BLaER1 (cell line): Measurements from ENCODE around the gene C1QTNF5.

ENCODE experiments used
- H3K27ac ChIP-seq: shearing (Covaris generic); formaldehyde crosslinking; 2 replicates; pipeline ENCODE4 v1.8.1; 2022
- H3K27me3 ChIP-seq: shearing (Covaris generic); formaldehyde crosslinking; 2 replicates; pipeline ENCODE4 v1.8.1; 2022
- H3K36me3 ChIP-seq: shearing (Covaris generic); formaldehyde crosslinking; 2 replicates; pipeline ENCODE4 v1.8.1; 2022
- H3K4me1 ChIP-seq: shearing (Covaris generic); formaldehyde crosslinking; 2 replicates; pipeline ENCODE4 v1.8.1; 2022
- H3K4me2 ChIP-seq: shearing (Covaris generic); formaldehyde crosslinking; 2 replicates; pipeline ENCODE4 v1.8.1; 2022
- H3K4me3 ChIP-seq: shearing (Covaris generic); formaldehyde crosslinking; 2 replicates; pipeline ENCODE4 v1.8.1; 2022
- H3K9ac ChIP-seq: shearing (Covaris generic); formaldehyde crosslinking; 2 replicates; pipeline ENCODE4 v1.8.1; 2022
- H3K9me3 ChIP-seq: shearing (Covaris generic); formaldehyde crosslinking; 2 replicates; pipeline ENCODE4 v1.8.1; 2022
- H4K20me1 ChIP-seq: shearing (Covaris generic); formaldehyde crosslinking; 2 replicates; pipeline ENCODE4 v1.8.1; 2022
- Cebpa-rat ChIP-seq: shearing (Covaris generic); IDR thresholded peaks from 2 replicates; pipeline ENCODE4 v1.8.1; 2022

The C1QTNF5 gene

DNA sequence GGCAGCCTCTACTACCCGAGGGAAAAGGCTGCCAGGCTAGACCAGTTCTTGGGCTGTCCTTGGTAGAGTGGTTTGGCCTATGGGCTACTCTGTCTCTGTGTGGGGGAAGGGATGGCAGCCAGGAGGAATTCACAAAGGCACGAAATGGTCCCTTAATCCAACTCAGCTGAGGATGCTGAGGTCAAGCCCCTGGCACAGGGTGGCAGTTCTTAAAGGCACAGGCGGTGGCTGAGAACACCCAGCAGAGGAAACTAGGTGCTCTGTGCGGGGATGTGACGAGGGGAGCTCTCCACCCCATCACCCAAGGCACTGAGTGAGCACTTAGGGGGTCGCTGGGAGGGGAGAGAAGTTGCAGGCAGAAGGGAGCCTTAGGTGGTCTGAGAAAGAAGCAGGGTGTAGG, 5.9 kb upstream of the C1QTNF5 start, which contains the start of gene MFRP:
Gene MFRP, minus strand, starts transcription at position 101 of the 400 bp plus-strand sequence. CDS start 192 bp downstream, outside the sequence.
- peaks cover 10% of the 10 kb centered on the region; the same call in 1 of the 2 replicates for H3K27me3 ChIP-seq
- no peaks in the 10 kb centered on the region for H3K36me3 ChIP-seq
- no peak for TF ChIP-seq Cebpa-rat
- no peak within 1 kb of the TSS for H3K27ac ChIP-seq
- no peaks in the 10 kb centered on the region for H4K20me1 ChIP-seq
- no peaks in the 10 kb centered on the region for H3K9me3 ChIP-seq
- peaks cover 8% of the 10 kb centered on the region for H3K4me1 ChIP-seq
- H3K4me2 ChIP-seq: no peak within 1 kb of the TSS
- no peak within 1 kb of the TSS for H3K9ac ChIP-seq
- H3K4me3 ChIP-seq: no peak within 1 kb of the TSS

- Histone ChIP-seq H3K36me3 (no peaks in the 10 kb centered on the region), H4K20me1 (no peaks in the 10 kb centered on the region), H3K9ac (no peak overlapping the region), H3K4me2 (no peak overlapping the region), H3K9me3 (no peaks in the 10 kb centered on the region), H3K27ac (no peak overlapping the region), H3K4me1 (peaks cover 17% of the 10 kb centered on the region), H3K4me3 (no peak overlapping the region), H3K27me3 (peaks cover 19% of the 10 kb centered on the region)
- no peak for TF ChIP-seq Cebpa-rat
Observed at GRCh38 chr11:119345685-119346084, 5.0 kb upstream of the C1QTNF5 start.

GRCh38 chr11:119344291-119345010, 3.8 kb upstream of the C1QTNF5 start:
- no peak overlapping the region for H3K27ac ChIP-seq
- H3K27me3 ChIP-seq: peaks cover 31% of the 10 kb centered on the region
- H3K9ac ChIP-seq: no peak overlapping the region
- no peaks in the 10 kb centered on the region for H3K9me3 ChIP-seq
- no peak overlapping the region for H3K4me3 ChIP-seq
- no peak for TF ChIP-seq Cebpa-rat
- H3K4me2 ChIP-seq: no peak overlapping the region
- H3K36me3 ChIP-seq: no peaks in the 10 kb centered on the region
- H4K20me1 ChIP-seq: peaks cover 2% of the 10 kb centered on the region
- H3K4me1 ChIP-seq: peaks cover 30% of the 10 kb centered on the region

DNA sequence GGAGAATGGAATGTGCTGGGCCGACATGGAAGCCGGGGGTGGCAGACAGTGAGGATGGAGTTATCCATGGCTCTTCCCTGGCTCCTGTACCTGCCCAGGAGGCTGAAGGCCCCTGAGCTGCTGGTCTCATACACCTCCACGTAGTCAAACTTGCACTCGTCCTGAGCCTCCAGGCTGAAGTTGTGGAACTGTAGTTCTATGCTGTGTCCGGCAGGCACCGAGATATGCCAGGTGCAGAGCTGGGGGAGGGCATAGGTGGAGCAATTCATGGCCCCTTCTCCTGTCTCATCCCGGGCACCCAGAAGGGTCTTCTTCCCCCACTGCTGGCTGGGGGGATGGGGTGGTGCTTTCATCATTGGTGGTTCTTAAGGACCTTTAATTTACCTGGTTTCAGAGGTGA, 3.0 kb upstream of the C1QTNF5 start:
- H3K27me3 ChIP-seq: peaks cover 39% of the 10 kb centered on the region
- no peaks in the 10 kb centered on the region for H3K36me3 ChIP-seq
- H3K4me2 ChIP-seq: no peak overlapping the region
- no peak overlapping the region for H3K4me3 ChIP-seq
- H3K4me1 ChIP-seq: peaks cover 37% of the 10 kb centered on the region
- H3K9me3 ChIP-seq: no peaks in the 10 kb centered on the region
- H4K20me1 ChIP-seq: peaks cover 10% of the 10 kb centered on the region
- TF ChIP-seq Cebpa-rat: no peak
- no peak overlapping the region for H3K9ac ChIP-seq
- H3K27ac ChIP-seq: no peak overlapping the region

GRCh38 chr11:119342362-119343130, 1.9 kb upstream of the C1QTNF5 start:
- H3K4me1 ChIP-seq: peaks cover 49% of the 10 kb centered on the region
- H3K4me2 ChIP-seq: peak overlapping the region; percentile 98
- H3K4me3 ChIP-seq: no peak overlapping the region
- no peak overlapping the region for H3K9ac ChIP-seq
- no peak overlapping the region for H3K27ac ChIP-seq
- no peaks in the 10 kb centered on the region for H3K36me3 ChIP-seq
- H3K27me3 ChIP-seq: peaks cover 42% of the 10 kb centered on the region
- no peak for TF ChIP-seq Cebpa-rat
- H4K20me1 ChIP-seq: peaks cover 14% of the 10 kb centered on the region
- no peaks in the 10 kb centered on the region for H3K9me3 ChIP-seq

GRCh38 chr11:119342023-119342300, 1.3 kb upstream of the C1QTNF5 start:
- Histone ChIP-seq H3K27me3 (peaks cover 42% of the 10 kb centered on the region), H3K4me1 (peaks cover 55% of the 10 kb centered on the region), H3K27ac (no peak overlapping the region), H3K9ac (no peak overlapping the region), H3K9me3 (no peaks in the 10 kb centered on the region), H4K20me1 (peaks cover 14% of the 10 kb centered on the region), H3K4me2 (peak overlapping the region; percentile 98), H3K4me3 (no peak overlapping the region), H3K36me3 (no peaks in the 10 kb centered on the region)
- no peak for TF ChIP-seq Cebpa-rat

GRCh38 chr11:119341222-119342022, 739 bp upstream of the C1QTNF5 start:
- Histone ChIP-seq H3K36me3 (no peaks in the 10 kb centered on the region), H3K9ac (peak overlapping the region; percentile 39; the same call in 1 of the 2 replicates), H3K27ac (peak overlapping the region; percentile 61; the same call in 1 of the 2 replicates), H3K4me2 (peak overlapping the region; percentile 98), H3K27me3 (peaks cover 42% of the 10 kb centered on the region), H3K9me3 (no peaks in the 10 kb centered on the region), H4K20me1 (peaks cover 14% of the 10 kb centered on the region), H3K4me1 (peaks cover 60% of the 10 kb centered on the region), H3K4me3 (peak overlapping the region; percentile 67)
- no peak for TF ChIP-seq Cebpa-rat

GRCh38 chr11:119339589-119340334, 921 bp downstream of the C1QTNF5 start:
- Histone ChIP-seq H3K9me3 (no peaks in the 10 kb centered on the region), H3K4me2 (peak overlapping the region; percentile 98), H3K36me3 (peaks cover 6% of the 10 kb centered on the region; the same call in 1 of the 2 replicates), H3K27ac (peak overlapping the region; percentile 64), H3K4me1 (peaks cover 77% of the 10 kb centered on the region), H4K20me1 (peaks cover 14% of the 10 kb centered on the region), H3K27me3 (peaks cover 42% of the 10 kb centered on the region), H3K4me3 (peak overlapping the region; percentile 67), H3K9ac (peak overlapping the region; percentile 69)
- no peak for TF ChIP-seq Cebpa-rat

DNA sequence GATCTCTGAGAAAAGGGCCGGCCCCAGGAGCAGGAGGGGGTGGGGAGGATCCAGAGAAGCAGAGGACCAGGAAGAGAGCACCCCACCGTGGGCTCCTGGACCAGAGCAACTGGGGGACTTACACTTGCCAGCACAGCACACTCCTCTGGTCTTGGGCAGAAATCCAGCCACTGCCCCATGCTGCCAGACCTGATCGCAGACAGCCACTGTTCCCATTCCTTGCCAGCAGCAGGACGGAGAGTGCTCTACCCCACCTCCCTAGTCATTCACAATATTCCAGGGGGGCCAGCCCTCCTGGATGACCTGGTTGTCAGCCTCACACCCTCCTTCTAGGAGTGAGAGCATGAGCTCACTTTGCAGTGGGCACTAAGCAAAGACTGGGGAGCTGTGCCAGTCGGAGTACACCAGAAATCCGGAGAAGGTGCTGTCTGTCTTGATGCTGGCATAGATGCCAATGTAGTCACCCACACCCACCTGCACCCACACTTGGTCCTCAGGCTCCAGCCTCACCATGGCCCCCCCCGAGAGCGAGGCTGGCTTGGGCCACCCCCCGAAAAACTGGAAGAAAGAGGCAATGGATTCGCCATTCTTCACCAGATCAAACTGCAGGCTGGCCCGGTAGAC, 1.6 kb downstream of the C1QTNF5 start:
- peak overlapping the region; percentile 67 for H3K4me3 ChIP-seq
- TF ChIP-seq Cebpa-rat: no peak
- H3K4me2 ChIP-seq: peak overlapping the region; percentile 98
- no peak overlapping the region for H3K27ac ChIP-seq
- H3K27me3 ChIP-seq: peaks cover 42% of the 10 kb centered on the region
- peaks cover 6% of the 10 kb centered on the region; the same call in 1 of the 2 replicates for H3K36me3 ChIP-seq
- no peaks in the 10 kb centered on the region for H3K9me3 ChIP-seq
- peaks cover 78% of the 10 kb centered on the region for H3K4me1 ChIP-seq
- peaks cover 14% of the 10 kb centered on the region for H4K20me1 ChIP-seq
- H3K9ac ChIP-seq: no peak overlapping the region
